ENCODE data around the gene GPR26. TPM values are rescaled to one million over a fixed set of nuclear protein-coding genes. Genes with fewer than 3 reads are reported as not detected.

GPR26 gene
- total RNA-seq (2014; rRNA removed; shearing (Covaris generic)) (not detected in 2 replicates), total RNA-seq (2022) (not detected in 2 replicates), Bru-seq, nascent RNA (not detected), BruChase-seq, experiment 1, labeled RNA remaining after a 6-hour chase (not detected), BruChase-seq, experiment 2, labeled RNA remaining after a 2-hour chase (not detected)
- long read RNA-seq, result 0 reads

- Histone ChIP-seq H3K36me3 (ENCODE audit: insufficient read depth, low read length) (no peaks in the 10 kb centered on the region), H3K9me3 (ENCODE audit: low read length) (no peaks in the 10 kb centered on the region), H3K27ac (ENCODE audit: low read depth, low read length, poor library complexity, severe bottlenecking) (no peak within 1 kb of the TSS), H3K4me3 (ENCODE audit: low read depth, low read length, poor library complexity, severe bottlenecking) (no peak within 1 kb of the TSS), H3K4me2 (ENCODE audit: low read length) (no peak within 1 kb of the TSS), H4K20me1 (ENCODE audit: insufficient read depth, low read length) (no peaks in the 10 kb centered on the region), H3K4me1 (ENCODE audit: insufficient read depth, low read length, poor library complexity, severe bottlenecking) (no peaks in the 10 kb centered on the region), H3K79me2 (ENCODE audit: insufficient read depth, low read depth, low read length) (no peaks in the 10 kb centered on the region), H3K9me2 (ENCODE audit: insufficient read depth, low read length) (no peaks in the 10 kb centered on the region), H2AFZ (ENCODE audit: low read length) (no peak within 1 kb of the TSS)
- TF ChIP-seq CTCF (conservative IDR thresholded peaks at IDR 0.05; ENCODE audit: low read length), result no peak
- TF ChIP-seq EZH2phosphoT487 (IDR thresholded peaks at IDR 0.05; ENCODE audit: borderline replicate concordance, low read depth, low read length), result no peak
- CTCF ChIA-PET (ENCODE audit: unreplicated experiment), result interaction anchor here (0.6 kb wide), 1 partner anchor 1745 kb away, joined by 3 read pairs; no protein-coding TSS in a partner anchor
- BruUV-seq (replicated peaks), result no TSS peak
- no peak for DNase-seq (ENCODE audit: low spot score)
- POLR2A ChIA-PET, result interaction anchor here (0.6 kb wide), 1 partner anchor 1369 kb away, joined by 3 read pairs; no protein-coding TSS in a partner anchor
- intact Hi-C loops (cut with micrococcal nuclease; ENCODE audit: unreplicated experiment), result no loop called here
Observed at GRCh38 chr10:123666318-123667236, at the start of gene GPR26. Gene GPR26, plus strand, starts transcription at chr10:123666355. Its CDS starts 53 bp downstream, at chr10:123666408.

- intact Hi-C loops (cut with micrococcal nuclease; ENCODE audit: unreplicated experiment), result no loop called here
- no peaks in the 10 kb centered on the region for H3K9me3 ChIP-seq (ENCODE audit: low read length)
- no peaks in the 10 kb centered on the region for H3K79me2 ChIP-seq (ENCODE audit: insufficient read depth, low read depth, low read length)
- no TSS peak for BruUV-seq (replicated peaks)
- no peak for TF ChIP-seq EZH2phosphoT487 (IDR thresholded peaks at IDR 0.05; ENCODE audit: borderline replicate concordance, low read depth, low read length)
- no peak for TF ChIP-seq CTCF (conservative IDR thresholded peaks at IDR 0.05; ENCODE audit: low read length)
- ChIA-PET POLR2A (interaction anchor here (0.6 kb wide), 1 partner anchor 1141 kb away, joined by 5 read pairs; no protein-coding TSS in a partner anchor), CTCF (ENCODE audit: unreplicated experiment) (no interaction called here)
- no peak overlapping the region for H3K27ac ChIP-seq (ENCODE audit: low read depth, low read length, poor library complexity, severe bottlenecking)
- H3K4me2 ChIP-seq (ENCODE audit: low read length), result no peak overlapping the region
- no peak overlapping the region for H3K4me3 ChIP-seq (ENCODE audit: low read depth, low read length, poor library complexity, severe bottlenecking)
- no peaks in the 10 kb centered on the region for H4K20me1 ChIP-seq (ENCODE audit: insufficient read depth, low read length)
- H3K9me2 ChIP-seq (ENCODE audit: insufficient read depth, low read length), result no peaks in the 10 kb centered on the region
- DNase-seq (ENCODE audit: low spot score), result no peak
- no peak overlapping the region for H2AFZ ChIP-seq (ENCODE audit: low read length)
- H3K36me3 ChIP-seq (ENCODE audit: insufficient read depth, low read length), result no peaks in the 10 kb centered on the region
- H3K4me1 ChIP-seq (ENCODE audit: insufficient read depth, low read length, poor library complexity, severe bottlenecking), result no peaks in the 10 kb centered on the region
Observed at GRCh38 chr10:123618224-123618623, 47.9 kb upstream of the GPR26 start.

All from OCI-LY7 (cell line).